ENCODE data around the gene ZNF627. TPM values are rescaled to one million over a fixed set of nuclear protein-coding genes. Genes with fewer than 3 reads are reported as not detected.
A peak's percentile ranks its signal among the peaks of the same experiment; 100 is the strongest.
"Not testable (repeated sequence)": the region's sequence is repeated elsewhere in the genome, so short reads cannot be mapped to it uniquely, and the experiment has no call there.

The ZNF627 gene
- total and polyA plus RNA-seq, 2 donors: 13.7 to 18.4 TPM

DNA sequence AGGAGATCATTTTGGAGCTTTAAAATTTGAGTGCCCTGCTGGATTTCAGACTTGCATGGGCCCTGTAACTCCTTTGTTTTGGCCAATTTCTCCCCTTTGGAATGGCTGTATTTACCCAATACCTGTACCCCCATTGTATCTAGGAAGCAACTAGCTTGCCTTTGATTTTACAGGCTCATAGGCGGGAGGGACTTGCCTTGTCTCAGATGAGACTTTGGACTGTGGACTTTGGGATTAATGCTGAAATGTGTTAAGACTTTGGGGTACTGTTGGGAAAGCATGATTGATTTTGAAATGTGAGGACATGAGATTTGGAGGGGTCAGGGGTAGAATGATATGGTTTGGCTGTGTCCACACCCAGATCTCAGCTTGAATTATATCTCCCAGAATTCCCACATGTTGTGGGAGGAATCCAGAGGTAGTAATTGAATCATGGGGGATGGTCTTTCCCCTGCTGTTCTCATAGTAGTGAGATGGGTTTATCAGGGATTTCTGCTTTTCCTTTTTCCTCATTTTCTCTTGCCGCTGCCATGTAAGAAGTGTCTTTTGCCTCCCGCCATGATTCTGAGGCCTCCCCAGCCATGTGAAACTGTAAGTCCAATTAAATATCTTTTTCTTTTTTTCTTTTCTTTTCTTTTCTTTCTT, 36.9 kb downstream of the ZNF627 start:
- not testable (repeated sequence) for DNase-seq (ENCODE audit: low read depth in 6 of 9, low spot score in 9 of 9); H3K27ac ChIP-seq (ENCODE audit: low read depth in 1 of 2, low read length in 1 of 2); H3K4me3 ChIP-seq (ENCODE audit: low read length in 2 of 2); H3K4me1 ChIP-seq (ENCODE audit: control insufficient read depth in 2 of 2, insufficient read depth in 2 of 2, low read length in 2 of 2); H3K9me3 ChIP-seq (ENCODE audit: control insufficient read depth in 2 of 2, insufficient read depth in 1 of 2, low read length in 1 of 2); H3K36me3 ChIP-seq (ENCODE audit: control insufficient read depth in 2 of 2, insufficient read depth in 2 of 2, low read length in 1 of 2); H3K27me3 ChIP-seq (ENCODE audit: control insufficient read depth in 2 of 2, insufficient read depth in 1 of 2, low read length in 1 of 2)
- WGBS: 97% methylated on average over 3 of the region's 3 CpGs

DNA sequence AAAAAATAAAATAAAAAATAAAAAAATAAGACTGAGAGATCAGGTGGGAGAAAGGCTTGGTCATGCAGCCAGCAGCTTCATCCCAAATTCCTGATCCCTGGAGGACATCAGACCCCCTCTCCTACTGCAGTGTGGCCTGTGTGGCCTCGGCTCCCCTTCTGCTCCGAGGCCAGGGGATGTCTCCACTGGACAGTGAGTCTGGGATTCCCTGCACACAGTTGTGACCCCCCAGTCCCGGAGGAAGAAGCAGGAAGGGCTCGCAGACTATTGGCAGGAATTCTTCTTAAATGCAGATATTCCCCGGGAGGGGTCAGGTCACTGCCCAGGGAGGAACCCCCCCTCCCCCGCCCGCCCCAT, 41.9 kb downstream of the ZNF627 start:
- Histone ChIP-seq H3K4me3 (ENCODE audit: low read length in 2 of 2) (peak overlapping the region in 1 of 2 donors; percentile 75), H3K4me1 (ENCODE audit: control insufficient read depth in 2 of 2, insufficient read depth in 2 of 2, low read length in 2 of 2) (peaks cover 5 to 11% of the 10 kb centered on the region in 2 donors), H3K9me3 (ENCODE audit: control insufficient read depth in 2 of 2, insufficient read depth in 1 of 2, low read length in 1 of 2) (peaks cover 0 to 4% of the 10 kb centered on the region in 2 donors), H3K27ac (ENCODE audit: low read depth in 1 of 2, low read length in 1 of 2) (no peak overlapping the region), H3K36me3 (ENCODE audit: control insufficient read depth in 2 of 2, insufficient read depth in 2 of 2, low read length in 1 of 2) (no peaks in the 10 kb centered on the region), H3K27me3 (ENCODE audit: control insufficient read depth in 2 of 2, insufficient read depth in 1 of 2, low read length in 1 of 2) (no peaks in the 10 kb centered on the region)
- 4% methylated on average over 7 of the region's 7 CpGs for WGBS
- no peak for DNase-seq (ENCODE audit: low read depth in 6 of 9, low spot score in 9 of 9)

DNA sequence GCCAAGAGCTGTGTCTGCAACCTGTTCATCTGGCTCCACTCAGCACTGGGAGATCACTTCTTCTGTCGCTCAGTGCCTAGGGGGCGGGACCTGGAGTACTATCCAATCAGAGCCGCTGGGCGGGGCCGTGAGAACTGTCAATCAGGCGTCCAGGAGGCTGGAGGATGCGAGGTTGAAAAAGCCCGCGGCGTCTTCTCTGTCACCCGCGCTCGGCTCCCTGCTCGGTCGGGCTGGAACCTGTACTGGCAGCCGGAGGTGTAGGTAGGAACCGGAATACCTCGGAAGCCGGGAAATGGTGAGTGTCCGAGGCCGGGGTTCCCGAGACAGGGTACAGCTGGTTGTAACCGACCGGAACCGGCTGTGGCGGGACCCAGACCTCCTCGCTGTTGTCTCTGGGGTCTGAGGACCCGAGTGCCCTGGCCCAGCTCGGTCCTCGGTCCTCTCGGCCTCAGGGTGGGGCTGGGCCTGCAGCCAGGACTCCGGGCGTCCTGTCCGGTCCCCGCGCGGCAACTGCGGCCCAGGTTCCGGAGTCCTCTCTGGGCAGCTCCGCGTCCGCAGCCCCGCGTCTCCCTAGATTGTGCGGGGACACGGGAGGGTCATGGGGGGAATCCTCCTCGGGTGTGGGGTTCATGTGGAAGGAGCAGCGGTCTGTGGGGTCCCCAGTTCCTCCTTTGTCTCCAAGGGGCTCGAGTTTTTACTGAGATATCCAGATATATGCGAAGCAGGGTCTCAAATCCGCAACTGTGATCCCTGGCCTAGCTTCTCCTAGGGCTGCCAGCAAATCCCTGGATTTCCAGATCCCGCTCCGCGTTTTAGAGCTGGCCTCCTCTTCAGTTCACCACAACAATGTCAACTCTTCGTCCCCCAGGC, 42.6 kb downstream of the ZNF627 start:
- peak; percentile 85 to 98 (median 93) for DNase-seq (ENCODE audit: low read depth in 6 of 9, low spot score in 9 of 9)
- no peaks in the 10 kb centered on the region for H3K36me3 ChIP-seq (ENCODE audit: control insufficient read depth in 2 of 2, insufficient read depth in 2 of 2, low read length in 1 of 2)
- H3K9me3 ChIP-seq (ENCODE audit: control insufficient read depth in 2 of 2, insufficient read depth in 1 of 2, low read length in 1 of 2): peaks cover 0 to 4% of the 10 kb centered on the region in 2 donors
- H3K27me3 ChIP-seq (ENCODE audit: control insufficient read depth in 2 of 2, insufficient read depth in 1 of 2, low read length in 1 of 2): no peaks in the 10 kb centered on the region
- peak overlapping the region; percentile 53 to 75 for H3K4me3 ChIP-seq (ENCODE audit: low read length in 2 of 2)
- H3K4me1 ChIP-seq (ENCODE audit: control insufficient read depth in 2 of 2, insufficient read depth in 2 of 2, low read length in 2 of 2): peaks cover 5 to 11% of the 10 kb centered on the region in 2 donors
- no peak overlapping the region for H3K27ac ChIP-seq (ENCODE audit: low read depth in 1 of 2, low read length in 1 of 2)
- 2% methylated on average over 55 of the region's 55 CpGs for WGBS

- Histone ChIP-seq H3K27ac (ENCODE audit: low read depth in 1 of 2, low read length in 1 of 2) (no peak overlapping the region), H3K4me1 (ENCODE audit: control insufficient read depth in 2 of 2, insufficient read depth in 2 of 2, low read length in 2 of 2) (peaks cover 5 to 11% of the 10 kb centered on the region in 2 donors), H3K36me3 (ENCODE audit: control insufficient read depth in 2 of 2, insufficient read depth in 2 of 2, low read length in 1 of 2) (no peaks in the 10 kb centered on the region), H3K27me3 (ENCODE audit: control insufficient read depth in 2 of 2, insufficient read depth in 1 of 2, low read length in 1 of 2) (no peaks in the 10 kb centered on the region), H3K9me3 (ENCODE audit: control insufficient read depth in 2 of 2, insufficient read depth in 1 of 2, low read length in 1 of 2) (peaks cover 0 to 4% of the 10 kb centered on the region in 2 donors), H3K4me3 (ENCODE audit: low read length in 2 of 2) (no peak overlapping the region)
- no peak for DNase-seq (ENCODE audit: low read depth in 6 of 9, low spot score in 9 of 9)
- WGBS: 98% methylated on average over 7 of the region's 7 CpGs
These were observed 44.0 kb downstream of the ZNF627 start for GRCh38 chr19:11641244-11641643.

- no peak overlapping the region for H3K4me3 ChIP-seq (ENCODE audit: low read length in 2 of 2)
- WGBS: 97% methylated on average over 3 of the region's 3 CpGs
- DNase-seq (ENCODE audit: low read depth in 6 of 9, low spot score in 9 of 9): no peak
These were observed 45.6 kb downstream of the ZNF627 start for GRCh38 chr19:11642902-11643301.

GRCh38 chr19:11649941-11650340, 52.7 kb downstream of the ZNF627 start:
- DNase-seq (ENCODE audit: low read depth in 6 of 9, low spot score in 9 of 9): no peak
- no peaks in the 10 kb centered on the region for H3K27me3 ChIP-seq (ENCODE audit: control insufficient read depth in 2 of 2, insufficient read depth in 1 of 2, low read length in 1 of 2)
- H3K4me3 ChIP-seq (ENCODE audit: low read length in 2 of 2): no peak overlapping the region
- no peak overlapping the region for H3K27ac ChIP-seq (ENCODE audit: low read depth in 1 of 2, low read length in 1 of 2)
- H3K4me1 ChIP-seq (ENCODE audit: control insufficient read depth in 2 of 2, insufficient read depth in 2 of 2, low read length in 2 of 2): no peaks in the 10 kb centered on the region
- H3K9me3 ChIP-seq (ENCODE audit: control insufficient read depth in 2 of 2, insufficient read depth in 1 of 2, low read length in 1 of 2): peaks cover 9% of the 10 kb centered on the region in 2 donors
- peaks cover 11 to 15% of the 10 kb centered on the region in 2 donors for H3K36me3 ChIP-seq (ENCODE audit: control insufficient read depth in 2 of 2, insufficient read depth in 2 of 2, low read length in 1 of 2)

More at GRCh38 chr19:11642902-11643301, 45.6 kb downstream of the ZNF627 start:
- H3K9me3 ChIP-seq (ENCODE audit: control insufficient read depth in 2 of 2, insufficient read depth in 1 of 2, low read length in 1 of 2): peaks cover 0 to 4% of the 10 kb centered on the region in 2 donors
- H3K27ac ChIP-seq (ENCODE audit: low read depth in 1 of 2, low read length in 1 of 2): no peak overlapping the region
- H3K27me3 ChIP-seq (ENCODE audit: control insufficient read depth in 2 of 2, insufficient read depth in 1 of 2, low read length in 1 of 2): no peaks in the 10 kb centered on the region
- no peaks in the 10 kb centered on the region for H3K36me3 ChIP-seq (ENCODE audit: control insufficient read depth in 2 of 2, insufficient read depth in 2 of 2, low read length in 1 of 2)
- peaks cover 5 to 11% of the 10 kb centered on the region in 2 donors for H3K4me1 ChIP-seq (ENCODE audit: control insufficient read depth in 2 of 2, insufficient read depth in 2 of 2, low read length in 2 of 2)

DNA sequence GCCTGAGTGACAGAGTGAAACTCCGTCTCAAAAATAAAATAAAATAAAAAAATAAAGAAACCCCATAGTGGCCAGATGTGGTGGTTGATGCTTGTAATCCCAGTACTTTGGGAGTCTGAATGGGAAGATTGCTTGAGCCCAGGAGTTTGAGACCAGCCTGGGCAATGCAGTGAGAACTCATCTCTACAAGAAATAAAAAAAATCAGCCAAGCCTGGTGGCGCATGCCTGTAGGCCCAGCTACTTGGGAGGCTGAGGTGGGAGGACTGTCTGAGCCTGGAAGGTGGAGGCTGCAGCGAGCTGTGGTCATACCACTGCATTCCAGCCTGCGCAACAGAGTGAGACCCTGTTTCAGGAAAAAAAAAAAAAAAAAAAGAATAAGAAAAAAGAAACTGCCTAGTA, 53.8 kb downstream of the ZNF627 start:
- no peak for DNase-seq (ENCODE audit: low read depth in 6 of 9, low spot score in 9 of 9)
- Histone ChIP-seq H3K27me3 (ENCODE audit: control insufficient read depth in 2 of 2, insufficient read depth in 1 of 2, low read length in 1 of 2) (no peaks in the 10 kb centered on the region), H3K4me1 (ENCODE audit: control insufficient read depth in 2 of 2, insufficient read depth in 2 of 2, low read length in 2 of 2) (no peaks in the 10 kb centered on the region), H3K4me3 (ENCODE audit: low read length in 2 of 2) (no peak overlapping the region), H3K36me3 (ENCODE audit: control insufficient read depth in 2 of 2, insufficient read depth in 2 of 2, low read length in 1 of 2) (peaks cover 11 to 15% of the 10 kb centered on the region in 2 donors), H3K27ac (ENCODE audit: low read depth in 1 of 2, low read length in 1 of 2) (no peak overlapping the region), H3K9me3 (ENCODE audit: control insufficient read depth in 2 of 2, insufficient read depth in 1 of 2, low read length in 1 of 2) (peaks cover 9% of the 10 kb centered on the region in 2 donors)
- WGBS: 97% methylated on average over 4 of the region's 4 CpGs

DNA sequence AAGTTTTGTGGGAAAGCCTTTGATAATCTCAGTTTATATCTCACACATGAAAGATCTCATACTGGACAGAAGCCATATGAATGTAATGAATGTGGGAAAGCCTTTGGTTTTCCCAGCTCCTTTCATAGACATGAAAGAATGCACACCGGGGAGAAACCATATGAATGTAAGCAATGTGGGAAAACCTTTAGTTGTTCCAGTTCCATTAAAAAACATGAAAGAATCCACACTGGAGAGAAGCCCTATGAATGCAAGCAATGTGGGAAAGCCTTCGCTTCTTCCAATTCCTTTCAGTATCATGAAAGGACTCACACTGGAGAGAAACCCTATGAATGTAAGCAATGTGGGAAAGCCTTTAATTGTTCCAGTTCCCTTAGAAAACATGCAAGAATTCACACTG, 54.8 kb downstream of the ZNF627 start:
- H3K36me3 ChIP-seq (ENCODE audit: control insufficient read depth in 2 of 2, insufficient read depth in 2 of 2, low read length in 1 of 2): peaks cover 11 to 15% of the 10 kb centered on the region in 2 donors
- H3K4me1 ChIP-seq (ENCODE audit: control insufficient read depth in 2 of 2, insufficient read depth in 2 of 2, low read length in 2 of 2): no peaks in the 10 kb centered on the region
- H3K9me3 ChIP-seq (ENCODE audit: control insufficient read depth in 2 of 2, insufficient read depth in 1 of 2, low read length in 1 of 2): peaks cover 9% of the 10 kb centered on the region in 2 donors
- H3K27ac ChIP-seq (ENCODE audit: low read depth in 1 of 2, low read length in 1 of 2): no peak overlapping the region
- no peaks in the 10 kb centered on the region for H3K27me3 ChIP-seq (ENCODE audit: control insufficient read depth in 2 of 2, insufficient read depth in 1 of 2, low read length in 1 of 2)
- DNase-seq (ENCODE audit: low read depth in 6 of 9, low spot score in 9 of 9): no peak
- H3K4me3 ChIP-seq (ENCODE audit: low read length in 2 of 2): no peak overlapping the region
- 79% methylated on average over 2 of the region's 2 CpGs for WGBS

DNA sequence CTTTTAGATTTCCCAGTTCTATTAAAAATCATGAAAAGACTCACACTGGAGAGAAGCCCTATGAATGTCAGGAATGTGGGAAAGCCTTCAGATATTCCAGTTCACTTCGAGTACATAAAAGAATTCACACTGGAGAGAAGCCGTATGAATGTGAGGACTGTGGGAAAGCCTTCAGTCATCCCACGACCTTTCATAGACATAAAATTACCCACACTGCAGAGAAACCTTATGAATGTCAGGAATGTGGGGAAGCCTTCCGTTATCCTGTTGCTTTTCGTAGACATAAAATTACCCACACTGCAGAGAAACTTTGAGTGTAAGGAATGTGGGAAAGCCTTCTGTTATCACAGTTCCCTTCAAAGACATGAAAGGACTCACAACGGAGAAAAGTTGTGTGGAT, 55.2 kb downstream of the ZNF627 start:
- no peaks in the 10 kb centered on the region for H3K27me3 ChIP-seq (ENCODE audit: control insufficient read depth in 2 of 2, insufficient read depth in 1 of 2, low read length in 1 of 2)
- H3K4me3 ChIP-seq (ENCODE audit: low read length in 2 of 2): no peak overlapping the region
- peaks cover 11 to 15% of the 10 kb centered on the region in 2 donors for H3K36me3 ChIP-seq (ENCODE audit: control insufficient read depth in 2 of 2, insufficient read depth in 2 of 2, low read length in 1 of 2)
- 98% methylated on average over 6 of the region's 6 CpGs for WGBS
- H3K27ac ChIP-seq (ENCODE audit: low read depth in 1 of 2, low read length in 1 of 2): no peak overlapping the region
- DNase-seq (ENCODE audit: low read depth in 6 of 9, low spot score in 9 of 9): no peak
- H3K4me1 ChIP-seq (ENCODE audit: control insufficient read depth in 2 of 2, insufficient read depth in 2 of 2, low read length in 2 of 2): no peaks in the 10 kb centered on the region
- peaks cover 9% of the 10 kb centered on the region in 2 donors for H3K9me3 ChIP-seq (ENCODE audit: control insufficient read depth in 2 of 2, insufficient read depth in 1 of 2, low read length in 1 of 2)
